Measurements from ENCODE around the gene TAMALIN.

Gene TAMALIN

DNA sequence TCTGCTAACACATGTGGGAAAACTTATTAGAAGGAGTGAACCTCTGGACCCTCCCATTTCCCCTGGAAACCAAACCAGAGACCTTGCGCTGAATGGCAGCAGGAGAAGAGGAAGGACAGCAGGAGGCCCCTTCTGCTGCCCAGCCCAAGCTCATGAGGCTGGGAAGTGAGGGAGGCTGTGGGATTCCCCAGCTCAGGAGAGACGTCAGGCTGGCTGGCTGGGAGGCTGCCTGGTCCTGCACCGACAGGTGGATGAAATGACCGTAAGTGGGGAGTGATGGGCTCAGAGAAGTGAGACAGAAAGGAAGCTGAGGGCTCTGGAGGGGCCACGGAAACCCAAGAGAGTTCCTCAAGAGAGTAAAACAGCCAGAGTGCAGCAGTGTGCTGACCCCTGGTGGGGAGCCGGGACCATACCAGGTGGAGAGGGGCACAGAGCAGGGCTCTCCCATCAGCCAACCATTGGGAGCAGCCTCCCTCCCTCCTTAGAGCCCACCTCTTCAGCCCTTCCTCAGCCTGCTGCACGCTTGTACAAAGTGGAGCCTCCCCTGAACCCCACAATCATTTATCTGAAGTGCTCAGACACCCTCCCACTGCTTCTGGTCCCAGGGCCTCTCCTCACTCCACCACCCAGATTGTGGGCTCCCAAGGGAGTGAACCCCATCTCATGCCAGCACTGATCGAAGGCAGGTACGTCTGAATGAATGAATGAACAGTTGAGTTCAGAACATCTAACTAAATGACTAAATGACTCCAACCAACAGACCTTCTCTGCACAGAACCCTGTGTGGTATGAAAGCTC, 14.0 kb downstream of the TAMALIN start:
- peak; percentile 82 for TF ChIP-seq CTCF (conservative IDR thresholded peaks at IDR 0.05; ENCODE audit: low read depth, low read length)
- peak; percentile 62 for DNase-seq (ENCODE audit: low read depth)
- H3K4me3 ChIP-seq (ENCODE audit: low read depth, low read length) = no peak overlapping the region

- DNase-seq (ENCODE audit: low read depth) = no peak
- no peak for TF ChIP-seq CTCF (conservative IDR thresholded peaks at IDR 0.05; ENCODE audit: low read depth, low read length)
- H3K4me3 ChIP-seq (ENCODE audit: low read depth, low read length) = peak overlapping the region; percentile 56
Observed at GRCh38 chr12:52022841-52023181, 16.1 kb downstream of the TAMALIN start.

DNA sequence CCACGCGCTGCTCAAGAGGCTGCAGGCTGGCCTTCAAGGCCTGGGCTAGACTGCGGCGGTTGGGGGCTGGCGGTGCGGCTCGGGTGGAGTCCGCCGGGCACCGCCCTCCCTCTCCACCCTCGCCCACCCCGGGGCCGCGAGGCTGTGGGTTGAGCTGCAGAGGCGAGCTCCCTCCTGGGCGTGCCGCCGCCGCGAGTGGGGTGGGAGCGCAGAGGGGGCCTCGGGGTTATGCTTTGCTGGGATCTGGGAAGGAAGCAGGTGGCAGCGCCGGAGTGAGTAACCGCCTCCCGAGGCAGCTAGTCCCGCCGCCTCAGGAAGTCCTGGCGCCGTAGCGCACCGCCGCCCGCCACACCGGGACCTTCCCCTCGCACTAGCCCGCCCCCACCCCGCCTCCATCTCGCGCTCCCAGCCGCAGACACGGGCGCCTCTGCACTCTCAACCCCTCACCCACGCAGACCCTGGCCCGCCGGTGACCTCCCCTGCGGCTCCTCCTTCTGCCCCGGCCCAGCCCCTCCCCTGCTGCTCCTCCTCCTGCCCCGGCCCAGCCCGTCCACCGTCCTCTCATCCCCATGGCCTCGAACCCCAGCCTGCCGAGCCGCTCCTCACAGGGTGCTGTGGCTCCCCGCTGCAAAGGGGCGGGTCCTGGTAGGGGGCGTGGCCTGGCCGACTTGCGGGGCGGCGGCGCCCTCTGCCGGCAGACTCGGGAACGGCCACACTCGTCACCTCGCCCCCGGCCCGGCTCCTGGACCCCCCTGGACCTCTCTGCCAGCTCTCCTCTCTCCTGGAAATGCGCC, 16.6 kb downstream of the TAMALIN start:
- peak overlapping the region; percentile 56 for H3K4me3 ChIP-seq (ENCODE audit: low read depth, low read length)
- DNase-seq (ENCODE audit: low read depth) = peak; percentile 70
- TF ChIP-seq CTCF (conservative IDR thresholded peaks at IDR 0.05; ENCODE audit: low read depth, low read length) = peak; percentile 72

GRCh38 chr12:52023976-52024688, 17.4 kb downstream of the TAMALIN start:
- peak overlapping the region; percentile 56 for H3K4me3 ChIP-seq (ENCODE audit: low read depth, low read length)
- no peak for DNase-seq (ENCODE audit: low read depth)
- no peak for TF ChIP-seq CTCF (conservative IDR thresholded peaks at IDR 0.05; ENCODE audit: low read depth, low read length)

DNA sequence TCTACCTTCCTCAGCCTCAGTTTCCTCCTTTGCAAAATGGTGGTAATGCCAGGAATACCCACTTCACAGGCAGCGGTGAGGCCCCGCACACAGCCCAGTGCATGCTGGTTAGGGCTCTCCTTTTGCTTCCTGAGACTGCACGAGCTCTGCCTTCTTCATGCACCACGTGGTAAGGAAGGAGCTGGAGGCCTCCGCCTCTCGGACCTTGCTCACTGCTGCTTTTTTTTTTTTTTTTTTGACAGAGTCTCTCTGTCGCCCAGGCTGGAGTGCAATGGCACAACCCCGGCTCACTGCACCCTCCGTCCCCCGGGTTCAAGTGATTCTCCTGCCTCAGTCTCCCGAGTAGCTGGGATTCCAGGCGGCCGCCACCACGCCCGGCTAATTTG, 18.1 kb downstream of the TAMALIN start:
- DNase-seq (ENCODE audit: low read depth) = peak; percentile 44
- H3K4me3 ChIP-seq (ENCODE audit: low read depth, low read length) = no peak overlapping the region
- TF ChIP-seq CTCF (conservative IDR thresholded peaks at IDR 0.05; ENCODE audit: low read depth, low read length) = no peak

DNA sequence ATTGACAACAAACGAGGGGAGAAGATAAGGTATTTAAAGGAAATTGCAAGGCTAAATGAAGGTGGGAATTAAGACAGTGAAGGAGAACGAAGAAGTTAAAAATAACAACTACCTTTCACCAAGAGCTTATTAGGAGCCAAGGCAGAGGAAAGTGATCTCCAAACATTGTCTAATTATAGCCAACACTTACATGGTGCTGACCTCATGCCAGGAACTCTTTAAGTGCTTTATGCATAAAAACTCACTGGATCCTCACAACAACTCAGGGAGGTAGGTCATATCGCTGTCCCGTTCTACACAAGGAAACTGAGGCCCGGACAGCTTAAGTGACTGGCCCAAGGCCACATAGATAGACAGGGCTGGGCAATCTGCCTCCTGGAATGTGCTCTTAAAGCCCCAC, 19.5 kb downstream of the TAMALIN start:
- no peak for DNase-seq (ENCODE audit: low read depth)
- no peak for TF ChIP-seq CTCF (conservative IDR thresholded peaks at IDR 0.05; ENCODE audit: low read depth, low read length)
- no peak overlapping the region for H3K4me3 ChIP-seq (ENCODE audit: low read depth, low read length)
